Spleen (tissue), 7 donors: ENCODE measurements around the gene PAK6.

ENCODE experiments used
- POLR2A ChIP-seq, 3 donors: fragments of 450-650 bp; IDR thresholded peaks; one replicate each; pipeline ENCODE4 v1.5.1; 2017; ENCODE audit warnings: antibody characterized with exemption in 3 of 3, mild to moderate bottlenecking in 1 of 3
- POLR2AphosphoS5 ChIP-seq, 3 donors: sonication (generic); formaldehyde crosslinking; IDR thresholded peaks; one replicate each; pipeline ENCODE4 v1.5.1; 2017; ENCODE audit warnings: antibody characterized with exemption in 3 of 3
- TF ChIP-seq, protein P1 (sequence below), 11 experiments: fragments of 200-600 bp in 7 of 11; fragments of 450-650 bp in 4 of 11; sonication (generic) in 4 of 11; IDR thresholded peaks in 8 of 11; conservative IDR thresholded peaks in 3 of 11; 1 replicate in 7 of 11; 2 replicates in 4 of 11; pipeline versions ENCODE4 v1.4.0 to v1.8.0; 2016 to 2021; ENCODE audit warnings: antibody characterized with exemption in 11 of 11, inconsistent platforms in 4 of 11, mild to moderate bottlenecking in 1 of 11
- donor health status: DM: no; HTN: no; CAD: no; lungs with moderate emphysema.
- donor health status: DM: no; HTN: no; CAD: no.
- donor health status: DM: no; HTN: no; CAD: no.

DNA sequence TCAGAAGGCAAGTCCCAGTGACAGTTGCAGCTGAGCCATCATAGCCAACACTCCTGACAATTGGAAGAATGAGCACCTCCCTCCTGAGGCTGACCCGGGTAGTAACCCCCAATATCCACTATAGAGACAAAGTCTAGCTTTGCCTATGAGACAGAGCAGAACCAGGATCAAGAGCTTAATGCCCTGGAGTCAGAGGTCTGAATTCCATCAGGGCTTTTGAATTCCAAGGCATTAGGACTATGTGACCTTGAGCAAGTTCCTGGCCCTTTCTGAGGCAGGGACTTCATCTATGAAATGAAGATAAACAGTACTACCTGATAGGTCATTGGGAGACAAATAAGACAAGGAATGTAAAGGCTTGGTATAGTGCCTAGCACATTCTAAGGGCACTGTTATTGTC, 81.5 kb downstream of the PAK6 start:
- TF ChIP-seq, protein P1, sequence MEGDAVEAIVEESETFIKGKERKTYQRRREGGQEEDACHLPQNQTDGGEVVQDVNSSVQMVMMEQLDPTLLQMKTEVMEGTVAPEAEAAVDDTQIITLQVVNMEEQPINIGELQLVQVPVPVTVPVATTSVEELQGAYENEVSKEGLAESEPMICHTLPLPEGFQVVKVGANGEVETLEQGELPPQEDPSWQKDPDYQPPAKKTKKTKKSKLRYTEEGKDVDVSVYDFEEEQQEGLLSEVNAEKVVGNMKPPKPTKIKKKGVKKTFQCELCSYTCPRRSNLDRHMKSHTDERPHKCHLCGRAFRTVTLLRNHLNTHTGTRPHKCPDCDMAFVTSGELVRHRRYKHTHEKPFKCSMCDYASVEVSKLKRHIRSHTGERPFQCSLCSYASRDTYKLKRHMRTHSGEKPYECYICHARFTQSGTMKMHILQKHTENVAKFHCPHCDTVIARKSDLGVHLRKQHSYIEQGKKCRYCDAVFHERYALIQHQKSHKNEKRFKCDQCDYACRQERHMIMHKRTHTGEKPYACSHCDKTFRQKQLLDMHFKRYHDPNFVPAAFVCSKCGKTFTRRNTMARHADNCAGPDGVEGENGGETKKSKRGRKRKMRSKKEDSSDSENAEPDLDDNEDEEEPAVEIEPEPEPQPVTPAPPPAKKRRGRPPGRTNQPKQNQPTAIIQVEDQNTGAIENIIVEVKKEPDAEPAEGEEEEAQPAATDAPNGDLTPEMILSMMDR (IDR thresholded peaks at IDR 0.05 in 8 of 11, conservative IDR thresholded peaks at IDR 0.05 in 3 of 11) = no peak
- TF ChIP-seq POLR2A (IDR thresholded peaks at IDR 0.05) = no peak
- no peak for TF ChIP-seq POLR2AphosphoS5 (IDR thresholded peaks at IDR 0.05)
